SK-N-SH (cell line): Measurements from ENCODE around the gene PUDP. TPM values are rescaled to one million over a fixed set of nuclear protein-coding genes. Genes with fewer than 3 reads are reported as not detected.

ENCODE experiments used
- CTCF ChIA-PET: fragments of 300-600, 350-600 bp; formaldehyde crosslinking; extraction: SDS; loops from one replicate; lab custom pipeline; 2021; lab: Yijun Ruan, JAX
- POLR2A ChIA-PET: fragments of 350-600 bp; sonication (Branson Sonifier 250); formaldehyde crosslinking; extraction: SDS; loops from one replicate; lab custom pipeline; 2020; ENCODE audit warnings: antibody characterized with exemption, inconsistent platforms; lab: Yijun Ruan, JAX
- DNase-seq: peaks from one replicate; pipeline ENCODE4 v3.0.0; 2012
- H2AFZ ChIP-seq: fragments of 200-600 bp; sonication (generic); 2 replicates; pipeline ENCODE4 v1.8.1; 2016; ENCODE audit warnings: antibody characterized with exemption, mild to moderate bottlenecking, low read depth
- H3F3A ChIP-seq: fragments of 200-600 bp; sonication (generic); replicated peaks from 2 replicates; pipeline ENCODE3; 2016; ENCODE audit warnings: antibody characterized with exemption, mild to moderate bottlenecking; ENCODE audit not compliant: insufficient read depth
- H3K27ac ChIP-seq, 2 experiments: fragments of 200-500 bp in 1 of 2; fragments of 200-600 bp in 1 of 2; sonication (Bioruptor generic) in 1 of 2; sonication (generic), shearing (Covaris generic) in 1 of 2; 2 replicates each; pipeline versions ENCODE4 v1.5.1 to v1.6.1; 2014 to 2016; ENCODE audit warnings: low read depth in 2 of 2, inconsistent platforms in 1 of 2, low read length in 1 of 2, mild to moderate bottlenecking in 1 of 2, mixed read lengths in 1 of 2
- H3K27me3 ChIP-seq: fragments of 200-600 bp; sonication (generic), shearing (Covaris generic); 2 replicates; pipeline ENCODE4 v1.6.1; 2016; ENCODE audit warnings: mixed run types; ENCODE audit not compliant: insufficient read depth
- H3K36me3 ChIP-seq, 2 experiments: fragments of 200-500 bp in 1 of 2; fragments of 200-600 bp in 1 of 2; sonication (Bioruptor generic) in 1 of 2; sonication (generic) in 1 of 2; replicated peaks in 1 of 2; 2 replicates each; pipeline versions ENCODE3 to v1.5.1; 2014 to 2016; ENCODE audit warnings: low read length in 1 of 2, mild to moderate bottlenecking in 1 of 2; ENCODE audit not compliant: insufficient read depth in 2 of 2, control insufficient read depth in 1 of 2
- H3K4me1 ChIP-seq, 2 experiments: fragments of 200-500 bp in 1 of 2; fragments of 200-600 bp in 1 of 2; sonication (Bioruptor generic) in 1 of 2; sonication (generic), shearing (Covaris generic) in 1 of 2; 2 replicates each; pipeline versions ENCODE4 v1.5.1 to v1.6.1; 2014 to 2016; ENCODE audit warnings: low read depth in 1 of 2, low read length in 1 of 2, mixed run types in 1 of 2; ENCODE audit not compliant: insufficient read depth in 2 of 2, control insufficient read depth in 1 of 2
- H3K4me2 ChIP-seq: fragments of 200-600 bp; sonication (generic), shearing (Covaris generic); 2 replicates; pipeline ENCODE4 v1.6.1; 2017; ENCODE audit warnings: mixed run types
- H3K4me3 ChIP-seq, 2 experiments: fragments of 200-500 bp in 1 of 2; fragments of 200-600 bp in 1 of 2; sonication (Bioruptor generic) in 1 of 2; sonication (generic), shearing (Covaris generic) in 1 of 2; 2 replicates each; pipeline versions ENCODE4 v1.5.1 to v1.8.1; 2014 to 2016; ENCODE audit warnings: low read depth in 2 of 2, inconsistent platforms in 1 of 2, low read length in 1 of 2, mild to moderate bottlenecking in 1 of 2, mixed read lengths in 1 of 2, moderate library complexity in 1 of 2
- H3K79me2 ChIP-seq: fragments of 200-600 bp; sonication (generic); 2 replicates; pipeline ENCODE4 v1.8.1; 2017; ENCODE audit warnings: mild to moderate bottlenecking; ENCODE audit not compliant: insufficient read depth
- H3K9ac ChIP-seq: fragments of 200-600 bp; sonication (generic); 2 replicates; pipeline ENCODE4 v1.6.1; 2017; ENCODE audit warnings: mixed run types
- H3K9me2 ChIP-seq: fragments of 200-600 bp; sonication (generic); 2 replicates; pipeline ENCODE4 v1.6.1; 2017; ENCODE audit warnings: mixed run types
- H3K9me3 ChIP-seq: fragments of 200-600 bp; sonication (generic); 2 replicates; pipeline ENCODE4 v1.6.1; 2017; ENCODE audit warnings: mixed run types, mild to moderate bottlenecking, moderate library complexity
- H4K20me1 ChIP-seq: fragments of 200-600 bp; sonication (generic); 2 replicates; pipeline ENCODE4 v1.6.1; 2017; ENCODE audit warnings: mild to moderate bottlenecking, mixed run types; ENCODE audit not compliant: insufficient read depth
- CHD2 ChIP-seq: fragments of 150-350 bp; IDR thresholded peaks from 2 replicates; pipeline ENCODE4 v1.6.1; 2018; ENCODE audit warnings: low read length; ENCODE audit not compliant: partially characterized antibody
- ELF1 ChIP-seq: IDR thresholded peaks from 2 replicates; pipeline ENCODE4 v1.4.0; 2012
- EP300 ChIP-seq, 2 experiments: IDR thresholded peaks; 2 replicates each; pipeline versions ENCODE4 v1.4.0 to v1.6.1; 2012; ENCODE audit warnings: borderline replicate concordance in 1 of 2, low read depth in 1 of 2, low read length in 1 of 2
- EZH2phosphoT487 ChIP-seq: fragments of 200-600 bp; sonication (generic); IDR thresholded peaks from 2 replicates; pipeline ENCODE4 v1.6.1; 2017; ENCODE audit warnings: low read depth, mixed run types, mild to moderate bottlenecking, antibody characterized with exemption, moderate library complexity, borderline replicate concordance
- FOSL2 ChIP-seq: IDR thresholded peaks from 2 replicates; pipeline ENCODE4 v1.4.0; 2012; ENCODE audit warnings: low read depth, mild to moderate bottlenecking, moderate library complexity, borderline replicate concordance
- FOXJ3 ChIP-seq: sonication (generic); formaldehyde crosslinking; IDR thresholded peaks from 2 replicates; pipeline ENCODE4 v1.5.1; 2020; ENCODE audit warnings: mild to moderate bottlenecking, missing genetic modification reagents
- GABPA ChIP-seq: IDR thresholded peaks from 2 replicates; pipeline ENCODE4 v1.4.0; 2012; ENCODE audit warnings: low read depth, mild to moderate bottlenecking
- GATA2 ChIP-seq: sonication (generic); formaldehyde crosslinking; IDR thresholded peaks from 2 replicates; pipeline ENCODE4 v1.5.0; 2020; ENCODE audit warnings: mild to moderate bottlenecking, missing genetic modification reagents
- MEF2A ChIP-seq: IDR thresholded peaks from 2 replicates; pipeline ENCODE4 v1.4.0; 2012; ENCODE audit warnings: low read depth, borderline replicate concordance
- NFIC ChIP-seq: IDR thresholded peaks from 2 replicates; pipeline ENCODE4 v1.4.0; 2012; ENCODE audit warnings: borderline replicate concordance
- NRF1 ChIP-seq: IDR thresholded peaks from 2 replicates; pipeline ENCODE4 v1.6.1; 2012; ENCODE audit warnings: low read depth, mild to moderate bottlenecking, low read length
- RCOR1 ChIP-seq: fragments of 150-350 bp; IDR thresholded peaks from 2 replicates; pipeline ENCODE4 v1.6.1; 2017; ENCODE audit warnings: antibody characterized with exemption, low read length
- RXRA ChIP-seq: IDR thresholded peaks from 2 replicates; pipeline ENCODE4 v1.4.0; 2012; ENCODE audit warnings: low read depth, mild to moderate bottlenecking, borderline replicate concordance
- SMC3 ChIP-seq: IDR thresholded peaks from 2 replicates; pipeline ENCODE4 v1.6.1; 2012; ENCODE audit warnings: low read depth, low read length, improper control_type of control experiment
- TAF1 ChIP-seq: IDR thresholded peaks from 2 replicates; pipeline ENCODE4 v1.6.1; 2012; ENCODE audit warnings: low read depth, mild to moderate bottlenecking, low read length, moderate library complexity, borderline replicate concordance
- TCF12 ChIP-seq: IDR thresholded peaks from 2 replicates; pipeline ENCODE4 v1.4.0; 2012
- TEAD4 ChIP-seq: IDR thresholded peaks from 2 replicates; pipeline ENCODE4 v1.4.0; 2012; ENCODE audit warnings: mild to moderate bottlenecking, borderline replicate concordance; ENCODE audit not compliant: insufficient read depth
- WGBS: methylation state at CpG from one replicate; pipeline ENCODE4 v1.1.6; 2017; ENCODE audit warnings: low lambda C conversion rate; 5-methylcytosine and 5-hydroxymethylcytosine counted together
- polyA plus RNA-seq, 3 experiments: library from polyadenylated mRNA; depleted of rRNA; stranded (reverse); fragments of >200 nt; gene quantifications; 2 replicates each; pipeline ENCODE4 v1.2.3, GENCODE V29; 2012
- TF ChIP-seq, protein P1 (sequence below): IDR thresholded peaks from 2 replicates; pipeline ENCODE4 v1.4.0; 2012; ENCODE audit warnings: low read depth
- TF ChIP-seq, protein P2 (sequence below): IDR thresholded peaks from 2 replicates; pipeline ENCODE4 v1.4.0; 2012; ENCODE audit warnings: low read depth, borderline replicate concordance
- TF ChIP-seq, protein P3 (sequence below): IDR thresholded peaks from 2 replicates; pipeline ENCODE4 v1.6.1; 2012; ENCODE audit warnings: mild to moderate bottlenecking, low read depth, low read length, moderate library complexity
- TF ChIP-seq, protein P4 (sequence below): fragments of 200-600 bp; sonication (generic); IDR thresholded peaks from 2 replicates; pipeline ENCODE4 v1.6.1; 2017; ENCODE audit warnings: antibody characterized with exemption, mild to moderate bottlenecking, moderate library complexity

PUDP gene
- polyA plus RNA-seq, 1 of the 3 experiments (the other 2 are of a cell fraction) = 23.0 TPM

DNA sequence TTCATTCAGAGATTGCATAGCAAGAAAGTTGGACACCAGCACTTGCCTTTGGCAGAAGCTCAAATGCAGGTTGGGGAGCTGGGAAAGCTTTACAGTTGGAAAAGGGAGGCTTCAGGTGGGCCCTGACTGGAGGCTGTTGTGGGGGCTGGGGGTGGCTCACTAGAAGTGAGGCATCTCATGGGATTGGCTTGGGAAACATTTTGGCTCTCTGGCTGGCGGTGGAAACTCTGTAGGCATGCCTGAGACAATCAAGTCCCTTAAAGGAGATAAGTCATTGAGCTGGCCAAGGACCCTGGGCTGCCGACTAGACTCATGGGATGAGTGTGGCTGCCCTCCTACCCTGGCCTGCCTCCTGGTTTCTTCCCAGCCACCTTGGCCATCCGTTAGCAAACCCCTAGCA lies 31.9 kb downstream of the PUDP start:
- TF ChIP-seq SMC3 (no peak), TCF12 (no peak), CHD2 (no peak), RXRA (no peak), TEAD4 (no peak), ELF1 (no peak), GABPA (no peak), EZH2phosphoT487 (no peak)
- TF ChIP-seq, protein P1, sequence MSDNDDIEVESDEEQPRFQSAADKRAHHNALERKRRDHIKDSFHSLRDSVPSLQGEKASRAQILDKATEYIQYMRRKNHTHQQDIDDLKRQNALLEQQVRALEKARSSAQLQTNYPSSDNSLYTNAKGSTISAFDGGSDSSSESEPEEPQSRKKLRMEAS = no peak
- TF ChIP-seq, protein P2, sequence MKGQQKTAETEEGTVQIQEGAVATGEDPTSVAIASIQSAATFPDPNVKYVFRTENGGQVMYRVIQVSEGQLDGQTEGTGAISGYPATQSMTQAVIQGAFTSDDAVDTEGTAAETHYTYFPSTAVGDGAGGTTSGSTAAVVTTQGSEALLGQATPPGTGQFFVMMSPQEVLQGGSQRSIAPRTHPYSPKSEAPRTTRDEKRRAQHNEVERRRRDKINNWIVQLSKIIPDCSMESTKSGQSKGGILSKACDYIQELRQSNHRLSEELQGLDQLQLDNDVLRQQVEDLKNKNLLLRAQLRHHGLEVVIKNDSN = no peak
- TF ChIP-seq, protein P3, sequence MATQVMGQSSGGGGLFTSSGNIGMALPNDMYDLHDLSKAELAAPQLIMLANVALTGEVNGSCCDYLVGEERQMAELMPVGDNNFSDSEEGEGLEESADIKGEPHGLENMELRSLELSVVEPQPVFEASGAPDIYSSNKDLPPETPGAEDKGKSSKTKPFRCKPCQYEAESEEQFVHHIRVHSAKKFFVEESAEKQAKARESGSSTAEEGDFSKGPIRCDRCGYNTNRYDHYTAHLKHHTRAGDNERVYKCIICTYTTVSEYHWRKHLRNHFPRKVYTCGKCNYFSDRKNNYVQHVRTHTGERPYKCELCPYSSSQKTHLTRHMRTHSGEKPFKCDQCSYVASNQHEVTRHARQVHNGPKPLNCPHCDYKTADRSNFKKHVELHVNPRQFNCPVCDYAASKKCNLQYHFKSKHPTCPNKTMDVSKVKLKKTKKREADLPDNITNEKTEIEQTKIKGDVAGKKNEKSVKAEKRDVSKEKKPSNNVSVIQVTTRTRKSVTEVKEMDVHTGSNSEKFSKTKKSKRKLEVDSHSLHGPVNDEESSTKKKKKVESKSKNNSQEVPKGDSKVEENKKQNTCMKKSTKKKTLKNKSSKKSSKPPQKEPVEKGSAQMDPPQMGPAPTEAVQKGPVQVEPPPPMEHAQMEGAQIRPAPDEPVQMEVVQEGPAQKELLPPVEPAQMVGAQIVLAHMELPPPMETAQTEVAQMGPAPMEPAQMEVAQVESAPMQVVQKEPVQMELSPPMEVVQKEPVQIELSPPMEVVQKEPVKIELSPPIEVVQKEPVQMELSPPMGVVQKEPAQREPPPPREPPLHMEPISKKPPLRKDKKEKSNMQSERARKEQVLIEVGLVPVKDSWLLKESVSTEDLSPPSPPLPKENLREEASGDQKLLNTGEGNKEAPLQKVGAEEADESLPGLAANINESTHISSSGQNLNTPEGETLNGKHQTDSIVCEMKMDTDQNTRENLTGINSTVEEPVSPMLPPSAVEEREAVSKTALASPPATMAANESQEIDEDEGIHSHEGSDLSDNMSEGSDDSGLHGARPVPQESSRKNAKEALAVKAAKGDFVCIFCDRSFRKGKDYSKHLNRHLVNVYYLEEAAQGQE = no peak
- H2AFZ ChIP-seq = no peak overlapping the region
- H3K27ac ChIP-seq = no peak overlapping the region
- 80% methylated on average over 3 of the region's 3 CpGs for WGBS
- POLR2A ChIA-PET = no interaction called here
- H4K20me1 ChIP-seq = peaks cover 11% of the 10 kb centered on the region
- no peaks in the 10 kb centered on the region for H3K9me3 ChIP-seq
- no peaks in the 10 kb centered on the region for H3K27me3 ChIP-seq
- H3K9me2 ChIP-seq = no peaks in the 10 kb centered on the region
- H3K4me2 ChIP-seq = no peak overlapping the region
- peaks cover 27% of the 10 kb centered on the region for H3K79me2 ChIP-seq
- CTCF ChIA-PET = no interaction called here
- no peak overlapping the region for H3K4me3 ChIP-seq
- H3F3A ChIP-seq = no peaks in the 10 kb centered on the region
- H3K4me1 ChIP-seq = peaks cover 5 to 7% of the 10 kb centered on the region in 2 experiments; a peak in 3 of 4 replicates
- no peak overlapping the region for H3K9ac ChIP-seq
- H3K36me3 ChIP-seq = no peaks in the 10 kb centered on the region
- DNase-seq = no peak

DNA sequence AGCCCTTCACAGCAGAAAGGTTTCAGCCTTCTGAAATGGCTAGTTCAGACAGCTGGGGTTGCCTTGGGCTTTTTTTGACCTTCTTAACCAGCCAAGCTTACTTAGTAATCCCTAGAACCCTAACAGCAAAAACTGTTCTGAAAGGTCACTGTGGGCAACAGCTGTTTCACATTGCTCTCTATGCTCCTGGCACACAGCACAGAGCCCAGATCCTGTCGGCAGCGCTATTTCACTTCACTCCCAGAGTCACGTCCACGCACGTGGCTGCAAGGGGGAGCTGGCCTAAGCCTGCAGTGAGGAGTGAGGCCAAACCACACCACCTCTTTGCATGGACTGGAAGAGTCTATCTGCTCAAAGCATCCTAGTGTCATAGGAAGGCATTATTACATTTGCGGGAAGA lies 32.4 kb downstream of the PUDP start:
- Histone ChIP-seq H3K9ac (no peak overlapping the region), H3K27me3 (no peaks in the 10 kb centered on the region), H3K4me1 (peaks cover 4 to 7% of the 10 kb centered on the region in 2 experiments; a peak in 3 of 4 replicates), H4K20me1 (peaks cover 5% of the 10 kb centered on the region), H3K36me3 (no peaks in the 10 kb centered on the region), H3K27ac (no peak overlapping the region), H3K4me2 (no peak overlapping the region), H3K4me3 (no peak overlapping the region), H3K9me3 (no peaks in the 10 kb centered on the region), H2AFZ (no peak overlapping the region), H3K9me2 (no peaks in the 10 kb centered on the region), H3F3A (no peaks in the 10 kb centered on the region), H3K79me2 (peaks cover 23% of the 10 kb centered on the region)
- no peak for DNase-seq
- no peak for TF ChIP-seq EP300 (IDR thresholded peaks at IDR 0.05; ENCODE audit: borderline replicate concordance in 1 of 2, low read depth in 1 of 2, low read length in 1 of 2)
- no peak for TF ChIP-seq TAF1
- TF ChIP-seq CHD2 = no peak
- TF ChIP-seq, protein P2 = no peak
- TF ChIP-seq TEAD4 = no peak
- TF ChIP-seq FOSL2 = no peak
- TF ChIP-seq, protein P4, sequence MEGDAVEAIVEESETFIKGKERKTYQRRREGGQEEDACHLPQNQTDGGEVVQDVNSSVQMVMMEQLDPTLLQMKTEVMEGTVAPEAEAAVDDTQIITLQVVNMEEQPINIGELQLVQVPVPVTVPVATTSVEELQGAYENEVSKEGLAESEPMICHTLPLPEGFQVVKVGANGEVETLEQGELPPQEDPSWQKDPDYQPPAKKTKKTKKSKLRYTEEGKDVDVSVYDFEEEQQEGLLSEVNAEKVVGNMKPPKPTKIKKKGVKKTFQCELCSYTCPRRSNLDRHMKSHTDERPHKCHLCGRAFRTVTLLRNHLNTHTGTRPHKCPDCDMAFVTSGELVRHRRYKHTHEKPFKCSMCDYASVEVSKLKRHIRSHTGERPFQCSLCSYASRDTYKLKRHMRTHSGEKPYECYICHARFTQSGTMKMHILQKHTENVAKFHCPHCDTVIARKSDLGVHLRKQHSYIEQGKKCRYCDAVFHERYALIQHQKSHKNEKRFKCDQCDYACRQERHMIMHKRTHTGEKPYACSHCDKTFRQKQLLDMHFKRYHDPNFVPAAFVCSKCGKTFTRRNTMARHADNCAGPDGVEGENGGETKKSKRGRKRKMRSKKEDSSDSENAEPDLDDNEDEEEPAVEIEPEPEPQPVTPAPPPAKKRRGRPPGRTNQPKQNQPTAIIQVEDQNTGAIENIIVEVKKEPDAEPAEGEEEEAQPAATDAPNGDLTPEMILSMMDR = no peak
- TF ChIP-seq EZH2phosphoT487 = no peak
- TF ChIP-seq NFIC = no peak
- TF ChIP-seq GATA2 = no peak
- no peak for TF ChIP-seq RCOR1
- no peak for TF ChIP-seq MEF2A
- no peak for TF ChIP-seq FOXJ3 (CRISPR knock-in tag)
- no peak for TF ChIP-seq NRF1
- 94% methylated on average over 6 of the region's 6 CpGs for WGBS
- POLR2A ChIA-PET = no interaction called here
- CTCF ChIA-PET = no interaction called here
